ENCODE results near the gene PAX5.
"Not testable (repeated sequence)": the region's sequence is repeated elsewhere in the genome, so short reads cannot be mapped to it uniquely, and the experiment has no call there.

PAX5 gene

DNA sequence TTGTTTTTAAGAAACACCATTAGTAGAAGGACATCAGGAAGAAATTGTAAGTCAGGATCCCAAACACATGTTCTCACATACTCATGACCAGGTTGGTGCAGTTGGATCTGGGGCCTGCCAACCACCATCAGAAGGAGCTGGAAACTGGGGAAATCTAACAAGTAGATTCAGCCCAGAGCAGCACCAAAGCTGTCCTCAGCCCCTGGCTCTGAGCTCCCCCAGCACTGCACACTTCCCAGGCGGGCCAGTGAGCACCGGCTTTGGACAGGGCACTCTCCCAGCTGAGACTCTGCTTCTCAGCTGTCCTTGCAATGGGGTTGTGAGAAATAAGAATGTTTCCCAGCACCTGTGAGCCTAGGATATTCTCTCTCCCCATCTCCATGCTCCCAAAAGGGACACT lies 162.5 kb downstream of the PAX5 start:
- FAIRE-seq (no peak), DNase-seq (ENCODE audit: insufficient read length, low spot score) (no peak)
- TF ChIP-seq POLR2AphosphoS5 (IDR thresholded peaks at IDR 0.05; ENCODE audit: low read depth, low read length) (no peak), PAX5 (IDR thresholded peaks at IDR 0.05; ENCODE audit: insufficient read depth, low read length, severe bottlenecking) (no peak), TAF1 (IDR thresholded peaks at IDR 0.05; ENCODE audit: low read depth, low read length) (no peak), SPI1 (IDR thresholded peaks at IDR 0.05; ENCODE audit: low read depth, low read length) (no peak)

DNA sequence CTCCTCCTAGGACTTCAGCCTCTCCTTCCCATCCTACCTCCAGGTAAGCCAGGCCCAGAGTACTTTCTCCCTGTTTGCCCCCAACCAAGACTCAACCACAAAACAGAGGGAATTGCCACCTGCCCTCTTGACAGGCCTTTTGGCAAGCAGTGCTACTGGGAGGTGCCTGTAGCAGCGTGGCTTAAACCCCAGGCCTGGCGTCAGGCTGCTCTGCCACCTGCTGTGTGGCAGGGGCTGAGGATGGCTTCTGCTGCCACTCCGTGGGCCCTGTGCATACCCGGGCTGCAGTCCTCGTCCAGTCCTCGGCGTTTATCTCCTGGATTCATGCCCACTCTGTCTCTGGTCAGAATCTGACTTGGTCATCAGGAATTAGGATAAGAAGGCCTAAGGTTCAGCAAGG lies 163.1 kb downstream of the PAX5 start:
- DNase-seq (ENCODE audit: insufficient read length, low spot score) (no peak), FAIRE-seq (no peak)
- TF ChIP-seq TAF1 (IDR thresholded peaks at IDR 0.05; ENCODE audit: low read depth, low read length) (no peak), PAX5 (IDR thresholded peaks at IDR 0.05; ENCODE audit: insufficient read depth, low read length, severe bottlenecking) (no peak), POLR2A (IDR thresholded peaks at IDR 0.05; ENCODE audit: low read depth, low read length) (no peak), POLR2AphosphoS5 (IDR thresholded peaks at IDR 0.05; ENCODE audit: low read depth, low read length) (no peak), SPI1 (IDR thresholded peaks at IDR 0.05; ENCODE audit: low read depth, low read length) (no peak), POU2F2 (IDR thresholded peaks at IDR 0.05; ENCODE audit: low read depth, low read length) (no peak)

GRCh38 chr9:36869605-36870004 lies 164.5 kb downstream of the PAX5 start:
- not testable (repeated sequence) for FAIRE-seq; DNase-seq (ENCODE audit: insufficient read length, low spot score)

GRCh38 chr9:36868586-36869282 lies 165.3 kb downstream of the PAX5 start:
- no peak for DNase-seq (ENCODE audit: insufficient read length, low spot score)
- no peak for FAIRE-seq
- TF ChIP-seq PAX5 (IDR thresholded peaks at IDR 0.05; ENCODE audit: insufficient read depth, low read length, severe bottlenecking) = no peak
- no peak for TF ChIP-seq POU2F2 (IDR thresholded peaks at IDR 0.05; ENCODE audit: low read depth, low read length)
- TF ChIP-seq SPI1 (IDR thresholded peaks at IDR 0.05; ENCODE audit: low read depth, low read length) = no peak
- no peak for TF ChIP-seq POLR2A (IDR thresholded peaks at IDR 0.05; ENCODE audit: low read depth, low read length)
- no peak for TF ChIP-seq POLR2AphosphoS5 (IDR thresholded peaks at IDR 0.05; ENCODE audit: low read depth, low read length)
- TF ChIP-seq TAF1 (IDR thresholded peaks at IDR 0.05; ENCODE audit: low read depth, low read length) = no peak

- TF ChIP-seq SPI1 (IDR thresholded peaks at IDR 0.05; ENCODE audit: low read depth, low read length) (no peak), POU2F2 (IDR thresholded peaks at IDR 0.05; ENCODE audit: low read depth, low read length) (no peak), PAX5 (IDR thresholded peaks at IDR 0.05; ENCODE audit: insufficient read depth, low read length, severe bottlenecking) (no peak), POLR2AphosphoS5 (IDR thresholded peaks at IDR 0.05; ENCODE audit: low read depth, low read length) (no peak), POLR2A (IDR thresholded peaks at IDR 0.05; ENCODE audit: low read depth, low read length) (no peak), TAF1 (IDR thresholded peaks at IDR 0.05; ENCODE audit: low read depth, low read length) (no peak)
- FAIRE-seq (no peak), DNase-seq (ENCODE audit: insufficient read length, low spot score) (no peak)
Measured at GRCh38 chr9:36867672-36868471, 166.2 kb downstream of the PAX5 start.

DNA sequence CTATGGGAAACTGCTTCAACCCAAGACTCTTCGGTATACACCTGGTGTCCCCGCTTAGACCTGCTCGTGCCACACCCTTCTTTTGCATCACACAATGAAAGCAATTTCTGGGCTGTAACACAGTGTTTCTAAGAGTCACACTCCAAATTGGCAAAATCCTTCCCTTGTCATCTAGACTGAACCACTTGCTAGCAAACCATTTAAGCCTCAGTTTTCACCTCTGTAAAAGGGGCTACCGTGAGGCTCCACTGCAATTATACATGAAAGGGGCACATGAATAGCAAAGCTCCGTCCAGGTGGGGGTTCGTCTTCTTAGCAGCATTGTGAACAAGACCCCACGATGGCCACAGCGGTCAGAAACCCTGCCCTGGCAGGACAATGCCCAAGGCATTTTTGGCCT lies 166.8 kb downstream of the PAX5 start:
- TF ChIP-seq POU2F2 (IDR thresholded peaks at IDR 0.05; ENCODE audit: low read depth, low read length) (no peak), TAF1 (IDR thresholded peaks at IDR 0.05; ENCODE audit: low read depth, low read length) (no peak), POLR2AphosphoS5 (IDR thresholded peaks at IDR 0.05; ENCODE audit: low read depth, low read length) (0 out of 2 replicates have a peak, but pooled peaks have one; percentile 6), POLR2A (IDR thresholded peaks at IDR 0.05; ENCODE audit: low read depth, low read length) (no peak), PAX5 (IDR thresholded peaks at IDR 0.05; ENCODE audit: insufficient read depth, low read length, severe bottlenecking) (no peak), SPI1 (IDR thresholded peaks at IDR 0.05; ENCODE audit: low read depth, low read length) (no peak)
- no peak for FAIRE-seq
- DNase-seq (ENCODE audit: insufficient read length, low spot score) = no peak

DNA sequence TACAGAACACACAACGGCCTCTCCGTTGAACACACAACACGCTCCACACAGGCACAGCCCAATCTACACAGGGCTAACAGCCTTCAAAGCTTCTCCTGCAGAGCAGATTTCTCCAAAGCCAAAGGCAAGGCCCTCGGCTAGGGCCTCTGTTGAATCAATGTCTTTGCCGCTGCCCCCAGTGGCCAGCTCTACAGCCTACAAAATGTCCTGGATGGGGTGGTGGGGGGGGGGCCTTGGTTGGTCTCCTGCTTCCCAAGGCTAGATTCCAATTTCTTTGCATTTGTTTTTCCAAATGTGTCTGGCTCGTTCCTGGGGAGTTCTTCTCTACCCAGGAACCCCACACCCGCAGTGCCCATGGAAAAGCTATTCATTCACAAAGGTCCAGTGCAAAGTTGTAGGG lies 167.2 kb downstream of the PAX5 start:
- FAIRE-seq (no peak), DNase-seq (ENCODE audit: insufficient read length, low spot score) (no peak)
- TF ChIP-seq TAF1 (IDR thresholded peaks at IDR 0.05; ENCODE audit: low read depth, low read length) (no peak), PAX5 (IDR thresholded peaks at IDR 0.05; ENCODE audit: insufficient read depth, low read length, severe bottlenecking) (no peak), POLR2A (IDR thresholded peaks at IDR 0.05; ENCODE audit: low read depth, low read length) (no peak), POLR2AphosphoS5 (IDR thresholded peaks at IDR 0.05; ENCODE audit: low read depth, low read length) (no peak), SPI1 (IDR thresholded peaks at IDR 0.05; ENCODE audit: low read depth, low read length) (no peak), POU2F2 (IDR thresholded peaks at IDR 0.05; ENCODE audit: low read depth, low read length) (no peak)

DNA sequence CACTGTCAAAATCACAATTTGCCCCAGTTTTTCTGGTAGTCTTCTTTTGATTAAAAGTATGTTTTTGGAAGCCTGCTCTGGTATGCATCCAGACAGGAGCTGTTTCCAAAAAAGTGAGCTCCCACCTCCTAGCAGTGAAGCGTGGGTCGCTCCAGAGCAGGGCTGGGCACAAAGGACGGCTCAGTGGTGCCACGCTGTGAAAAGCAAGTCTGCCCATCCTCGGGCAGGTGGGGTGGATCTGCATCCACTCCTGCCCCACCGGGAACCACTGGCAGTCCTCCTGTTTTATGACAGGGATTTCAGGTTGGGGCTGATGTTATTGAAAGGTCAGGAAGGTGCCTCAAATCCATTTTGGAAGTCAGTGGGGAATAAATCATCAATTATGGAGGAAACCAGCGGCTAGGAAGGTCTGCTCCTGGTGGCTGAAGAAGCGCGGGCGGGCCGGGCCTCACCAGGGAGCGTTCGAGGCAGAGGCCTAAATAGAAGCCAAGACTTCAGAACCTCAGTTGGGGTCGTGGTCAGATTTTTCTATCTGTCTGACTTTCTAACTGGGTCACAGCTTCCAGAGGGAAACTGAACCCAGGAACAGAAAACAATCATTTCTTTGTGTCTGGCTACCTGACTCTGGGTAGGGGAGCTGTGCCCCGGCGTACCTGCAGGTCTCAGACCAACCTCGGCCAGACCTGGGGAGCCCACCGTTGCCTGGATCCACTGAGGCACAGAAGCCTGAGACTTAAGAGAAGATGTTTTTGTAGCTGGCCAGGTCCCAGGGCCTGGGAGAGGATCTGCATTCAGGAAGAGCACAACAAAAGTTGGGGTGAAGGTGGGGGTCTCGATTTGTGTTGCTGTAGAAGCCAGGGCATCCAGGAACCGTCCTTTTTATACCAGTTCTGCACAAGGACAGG lies 168.1 kb downstream of the PAX5 start:
- TF ChIP-seq POLR2A (IDR thresholded peaks at IDR 0.05; ENCODE audit: low read depth, low read length) (no peak), TAF1 (IDR thresholded peaks at IDR 0.05; ENCODE audit: low read depth, low read length) (no peak), POU2F2 (IDR thresholded peaks at IDR 0.05; ENCODE audit: low read depth, low read length) (no peak), SPI1 (IDR thresholded peaks at IDR 0.05; ENCODE audit: low read depth, low read length) (no peak), POLR2AphosphoS5 (IDR thresholded peaks at IDR 0.05; ENCODE audit: low read depth, low read length) (no peak), PAX5 (IDR thresholded peaks at IDR 0.05; ENCODE audit: insufficient read depth, low read length, severe bottlenecking) (no peak)
- FAIRE-seq = no peak
- no peak for DNase-seq (ENCODE audit: insufficient read length, low spot score)
